ENCODE data around the gene CHST4. TPM values are rescaled to one million over a fixed set of nuclear protein-coding genes. Genes with fewer than 3 reads are reported as not detected.
A peak's percentile ranks its signal among the peaks of the same experiment; 100 is the strongest.

CHST4 gene
- total and polyA plus RNA-seq, 9 of the 15 experiments (the other 6 are each of a cell fraction or from before 2014, with no cell fraction given) = 0.07 TPM; not detected in 8

GRCh38 chr16:71520550-71520949 is 5.7 kb upstream of the CHST4 start (continued):
- TF ChIP-seq FOXJ2 (tag; IDR thresholded peaks at IDR 0.05) = no peak
- no peak for TF ChIP-seq CBX2 (IDR thresholded peaks at IDR 0.05; ENCODE audit: insufficient read depth, low read length, poor library complexity, severe bottlenecking)
- TF ChIP-seq FOSL1 (tag; conservative IDR thresholded peaks at IDR 0.05) = no peak
- TF ChIP-seq NR0B1 (IDR thresholded peaks at IDR 0.05; ENCODE audit: partially characterized antibody) = no peak
- TF ChIP-seq ZNF3 (CRISPR knock-in tag; IDR thresholded peaks at IDR 0.05) = no peak
- TF ChIP-seq NR2F6 (CRISPR knock-in tag; IDR thresholded peaks at IDR 0.05) = no peak

GRCh38 chr16:71524566-71525553 is 1.4 kb upstream of the CHST4 start:
- FAIRE-seq (no peak), DNase-seq (ENCODE audit: extremely low read depth in 1 of 4, low spot score in 3 of 4) (no peak), ATAC-seq (no peak)
- ChIA-PET CTCF (ENCODE audit: low intra/inter-chr PET ratio) (no interaction called here), POLR2A (no interaction called here)
- H3K4me2 ChIP-seq (ENCODE audit: insufficient read depth, low read length) = no peak overlapping the region
- intact Hi-C loops (cut with micrococcal nuclease) (no loop called here), in situ Hi-C loops (cut with MboI) (no loop called here)
- peak; percentile 81 for TF ChIP-seq NFIC (IDR thresholded peaks at IDR 0.05)
- TF ChIP-seq RUNX1 (IDR thresholded peaks at IDR 0.05; ENCODE audit: low read depth) = no peak
- no peak for TF ChIP-seq CTBP1 (IDR thresholded peaks at IDR 0.05; ENCODE audit: borderline replicate concordance)
- no peak for TF ChIP-seq ZSCAN29 (IDR thresholded peaks at IDR 0.05)
- TF ChIP-seq NFIX (CRISPR knock-in tag; IDR thresholded peaks at IDR 0.05; ENCODE audit: low read depth) = peak; percentile 58
- no peak overlapping the region for H3K4me3 ChIP-seq
- peaks cover 36 to 54% of the 10 kb centered on the region in 2 experiments for H3K27me3 ChIP-seq (ENCODE audit: control insufficient read depth in 2 of 2, insufficient read depth in 2 of 2, low read length in 2 of 2)
- H2AFZ ChIP-seq (ENCODE audit: low read depth, low read length) = no peak overlapping the region
- no peaks in the 10 kb centered on the region for H3K9me3 ChIP-seq (replicated peaks; ENCODE audit: control insufficient read depth, insufficient read depth, low read depth, low read length)
- no peaks in the 10 kb centered on the region for H3K79me2 ChIP-seq (ENCODE audit: control insufficient read depth, insufficient read depth, low read length)
- H3K27ac ChIP-seq (ENCODE audit: extremely low read depth, low read depth, low read length) = no peak overlapping the region
- 2% methylated on average over 15 of the region's 16 CpGs for WGBS (ENCODE audit: insufficient coverage, low coverage, missing lambda C conversion rate)
- no TSS peak for BruUV-seq (replicated peaks)
- H4K20me1 ChIP-seq (replicated peaks; ENCODE audit: control insufficient read depth, insufficient read depth, low read length) = no peaks in the 10 kb centered on the region
- no peaks in the 10 kb centered on the region for H3K36me3 ChIP-seq (ENCODE audit: control insufficient read depth, insufficient read depth, low read length)
- H3K9me1 ChIP-seq (ENCODE audit: control insufficient read depth, insufficient read depth, low read length) = no peaks in the 10 kb centered on the region
- H3K9ac ChIP-seq (ENCODE audit: insufficient read depth in 1 of 2, low read depth in 2 of 2, low read length in 2 of 2) = no peak overlapping the region
- H3K4me1 ChIP-seq (replicated peaks in 1 of 2; ENCODE audit: control insufficient read depth in 2 of 2, insufficient read depth in 2 of 2, low read length in 2 of 2) = no peaks in the 10 kb centered on the region

Measured in K562 (cell line).